GM18511 (cell line): ENCODE measurements around the gene LCN12.

ENCODE experiments used
- ATAC-seq: cut with Tn5 transposase; IDR thresholded peaks from one replicate; pipeline ENCODE4 v1.9.1; 2021; ENCODE audit warnings: mild to moderate bottlenecking, moderate library complexity; ENCODE audit not compliant: unreplicated experiment

LCN12 gene

DNA sequence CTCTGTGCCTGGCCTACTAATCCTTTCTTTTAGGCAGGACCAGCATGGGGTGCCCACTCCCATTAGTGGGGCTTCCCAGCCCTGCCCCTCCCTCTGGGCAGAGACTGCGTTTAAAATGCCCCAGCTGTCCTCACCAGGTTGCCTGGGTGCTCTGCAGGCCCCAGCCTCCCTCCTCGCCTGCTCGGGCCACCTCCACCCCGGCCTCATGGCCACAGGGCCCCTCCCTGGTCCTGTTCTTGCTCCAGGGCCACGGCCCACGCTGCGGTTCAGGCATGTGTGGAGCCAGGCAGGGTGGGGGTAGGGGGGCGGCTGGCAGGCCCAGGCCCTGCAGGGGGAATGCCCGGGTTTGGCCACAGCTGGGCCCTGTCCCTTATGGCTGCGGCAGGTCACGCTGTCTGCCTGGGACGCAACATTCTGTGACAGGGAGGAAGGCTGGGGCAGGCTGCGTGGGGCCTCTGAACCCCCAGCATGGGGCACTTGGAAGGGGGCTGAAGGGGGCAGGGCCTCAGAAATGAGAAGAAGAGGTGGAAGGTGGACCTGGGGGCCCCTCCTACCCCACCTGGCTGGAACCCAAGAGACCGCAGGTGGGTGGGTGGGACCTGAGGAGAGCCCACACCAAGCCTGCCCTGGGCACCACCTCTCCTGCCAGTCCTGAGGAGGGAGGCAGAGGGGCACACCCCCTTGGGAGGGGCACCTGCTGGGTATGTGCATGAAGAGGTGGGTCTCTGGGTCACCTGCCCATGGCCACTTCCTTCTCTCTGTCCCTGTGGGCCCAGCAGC lies at the start of gene LCN12:
TSS of gene LCN12 (plus strand) at position 733 of the 780 bp plus-strand sequence. CDS start 55 bp downstream, outside the sequence.
- no peak for ATAC-seq

DNA sequence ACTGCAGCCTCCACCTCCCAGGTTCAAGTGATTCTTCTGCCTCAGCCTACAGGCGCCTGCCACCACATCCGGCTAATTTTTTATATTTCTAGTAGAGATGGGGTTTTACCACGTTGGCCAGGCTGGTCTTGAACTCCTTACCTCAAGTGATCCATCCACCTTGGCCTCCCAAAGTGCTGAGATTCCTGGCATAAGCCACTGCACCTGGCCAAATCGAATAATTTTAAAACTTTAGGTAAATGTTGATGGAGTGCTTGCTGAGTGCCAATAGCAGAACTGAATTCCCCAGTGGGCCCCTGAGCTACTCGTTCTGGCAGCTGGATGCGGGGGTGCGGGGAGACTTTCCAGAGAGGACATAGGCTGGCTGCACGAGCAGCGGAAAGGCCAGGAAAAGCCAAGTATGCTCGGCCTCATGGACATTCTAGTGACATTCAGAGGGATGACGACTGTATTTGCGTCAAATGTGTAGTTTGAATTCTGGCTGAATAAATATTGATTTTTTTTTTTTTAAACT lies 49.0 kb upstream of the LCN12 start:
- ATAC-seq = no peak

- ATAC-seq = no peak
Observed at GRCh38 chr9:136906266-136906665, 45.8 kb upstream of the LCN12 start.

- ATAC-seq = no peak
Observed at GRCh38 chr9:136907011-136907914, 44.8 kb upstream of the LCN12 start.

- no peak for ATAC-seq
Observed at GRCh38 chr9:136910197-136910900, 41.7 kb upstream of the LCN12 start.

DNA sequence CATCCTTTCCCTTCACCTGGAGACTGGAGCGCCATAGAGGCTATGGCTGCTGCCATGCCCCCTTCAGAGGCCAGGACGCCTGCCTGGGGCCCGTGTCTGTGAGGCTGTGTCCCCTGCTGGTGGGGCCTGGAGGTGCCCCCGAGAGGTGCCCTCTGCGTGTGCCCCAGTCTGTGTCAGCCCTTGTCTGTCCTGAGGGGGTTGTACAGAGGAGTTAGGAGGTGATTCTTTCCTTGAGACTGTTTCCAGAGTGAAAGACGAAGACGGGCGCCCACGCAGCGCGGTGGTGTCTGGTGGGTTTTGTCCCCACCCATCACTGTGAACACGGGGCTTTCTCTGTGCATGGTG lies 41.2 kb upstream of the LCN12 start:
- ATAC-seq = no peak

DNA sequence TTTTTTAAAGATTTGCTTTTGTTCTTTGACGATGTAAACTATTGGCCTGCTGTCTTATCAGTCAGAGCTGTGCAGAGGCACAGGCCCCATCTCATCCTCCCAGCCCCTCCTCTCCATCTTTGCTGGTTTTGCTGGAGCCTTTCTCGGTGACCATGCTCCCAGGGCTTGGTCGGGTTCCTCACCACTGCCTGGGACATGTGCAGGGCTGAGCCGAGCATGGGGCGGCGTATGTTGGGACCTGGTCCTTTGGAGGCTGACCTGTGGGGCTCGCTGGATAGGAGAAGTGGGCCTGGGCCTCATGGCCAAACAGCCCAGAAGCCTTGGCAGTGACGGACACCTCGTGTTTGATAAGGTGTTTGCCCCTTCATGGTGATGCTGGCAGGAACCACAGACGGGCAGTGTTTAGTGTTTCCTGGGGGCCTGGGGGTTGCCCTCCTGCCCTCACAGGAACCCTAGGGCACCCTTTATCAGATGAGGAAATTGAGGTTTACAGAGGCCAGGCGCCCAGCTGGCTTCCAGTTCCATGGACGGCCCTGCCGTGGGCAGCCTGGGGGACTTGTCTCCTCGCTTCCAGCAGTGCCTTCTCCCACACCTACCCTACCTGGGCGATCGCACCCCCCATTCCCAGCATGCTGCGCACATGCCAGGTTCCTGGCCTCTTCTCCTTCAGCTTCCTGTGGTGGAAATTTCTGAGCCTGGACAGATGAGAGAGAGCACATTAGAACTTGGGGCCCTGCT lies 38.2 kb upstream of the LCN12 start:
- ATAC-seq = no peak

- no peak for ATAC-seq
Observed at GRCh38 chr9:136915632-136916329, 36.3 kb upstream of the LCN12 start.

GRCh38 chr9:136916330-136917184 lies 35.5 kb upstream of the LCN12 start:
- ATAC-seq = no peak

- ATAC-seq = no peak
Observed at GRCh38 chr9:136917902-136918301, 34.2 kb upstream of the LCN12 start.

DNA sequence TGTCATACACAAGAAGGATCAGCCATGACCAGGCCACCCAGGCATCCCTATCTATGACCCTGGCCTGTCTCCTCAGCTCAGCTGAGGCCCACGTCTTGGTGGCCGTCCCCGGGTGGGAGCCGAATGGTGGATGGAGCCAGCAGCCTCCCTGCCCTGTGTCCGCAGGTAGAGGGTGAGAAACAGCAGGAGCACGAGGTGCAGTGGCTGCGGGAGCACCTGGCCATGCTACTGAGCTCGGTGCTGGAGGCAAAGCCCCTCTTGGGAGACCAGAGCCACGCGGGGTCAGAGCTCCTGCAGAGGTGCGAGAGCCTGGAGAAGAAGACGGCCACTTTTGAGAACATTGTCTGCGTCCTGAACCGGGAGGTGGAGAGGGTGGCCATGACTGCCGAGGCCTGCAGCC lies 32.0 kb upstream of the LCN12 start:
- no peak for ATAC-seq

GRCh38 chr9:136920734-136921231 lies 31.3 kb upstream of the LCN12 start:
- no peak for ATAC-seq

DNA sequence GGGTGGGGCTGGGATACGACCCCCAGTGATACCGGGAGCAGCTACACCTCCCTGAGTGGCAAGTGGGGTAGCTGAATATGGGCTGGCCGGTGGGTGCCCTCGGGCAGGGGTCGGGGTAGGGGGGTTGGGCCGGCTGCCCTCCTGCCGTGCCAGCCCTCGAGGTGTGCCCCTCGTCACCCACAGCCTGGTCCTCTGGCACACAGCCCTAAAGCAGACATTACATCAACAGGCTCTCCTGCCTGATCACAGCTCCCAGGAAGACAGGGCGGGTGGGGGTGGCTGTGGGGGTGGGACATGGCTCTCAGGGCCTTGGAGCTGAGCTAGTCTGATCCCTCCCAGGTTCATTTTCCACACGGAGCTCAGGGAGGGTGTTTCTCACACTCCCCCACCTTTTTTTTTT lies 30.8 kb upstream of the LCN12 start:
- no peak for ATAC-seq

- ATAC-seq = no peak
Observed at GRCh38 chr9:136921718-136922117, 30.4 kb upstream of the LCN12 start.

DNA sequence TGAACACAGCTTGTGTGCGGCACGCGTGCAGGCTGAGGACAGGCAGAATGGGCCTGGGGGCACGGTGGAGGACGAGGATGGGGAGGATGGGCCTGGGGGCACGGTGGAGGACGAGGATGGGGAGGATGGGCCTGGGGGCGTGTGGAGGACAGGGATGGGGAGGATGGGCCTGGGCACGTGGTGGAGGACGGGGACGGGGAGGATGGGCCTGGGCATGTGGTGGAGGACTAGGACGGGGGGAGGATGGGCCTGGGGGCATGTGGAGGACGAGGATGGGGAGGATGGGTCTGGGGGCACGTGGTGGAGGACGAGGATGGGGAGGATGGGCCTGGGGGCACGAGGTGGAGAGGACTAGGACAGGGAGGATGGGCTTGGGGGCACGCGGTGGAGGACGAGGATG lies 29.5 kb upstream of the LCN12 start:
- no peak for ATAC-seq

DNA sequence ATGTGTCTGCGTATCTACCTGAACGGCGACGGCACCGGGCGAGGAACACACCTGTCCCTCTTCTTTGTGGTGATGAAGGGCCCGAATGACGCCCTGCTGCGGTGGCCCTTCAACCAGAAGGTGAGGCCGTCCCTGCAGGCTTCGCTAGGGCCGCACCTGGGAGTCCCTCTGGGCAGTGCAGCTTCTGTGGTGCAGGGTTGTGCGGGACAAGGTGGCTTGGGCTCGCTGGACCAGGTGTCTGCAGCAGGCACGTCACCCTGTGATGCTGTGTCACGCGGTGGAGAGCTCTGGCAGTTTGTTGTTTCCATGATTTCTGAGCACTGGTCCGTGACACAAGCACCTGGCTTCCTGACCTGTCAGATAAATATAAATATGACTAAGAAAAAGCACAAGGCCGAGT lies 28.2 kb upstream of the LCN12 start:
- ATAC-seq = no peak

DNA sequence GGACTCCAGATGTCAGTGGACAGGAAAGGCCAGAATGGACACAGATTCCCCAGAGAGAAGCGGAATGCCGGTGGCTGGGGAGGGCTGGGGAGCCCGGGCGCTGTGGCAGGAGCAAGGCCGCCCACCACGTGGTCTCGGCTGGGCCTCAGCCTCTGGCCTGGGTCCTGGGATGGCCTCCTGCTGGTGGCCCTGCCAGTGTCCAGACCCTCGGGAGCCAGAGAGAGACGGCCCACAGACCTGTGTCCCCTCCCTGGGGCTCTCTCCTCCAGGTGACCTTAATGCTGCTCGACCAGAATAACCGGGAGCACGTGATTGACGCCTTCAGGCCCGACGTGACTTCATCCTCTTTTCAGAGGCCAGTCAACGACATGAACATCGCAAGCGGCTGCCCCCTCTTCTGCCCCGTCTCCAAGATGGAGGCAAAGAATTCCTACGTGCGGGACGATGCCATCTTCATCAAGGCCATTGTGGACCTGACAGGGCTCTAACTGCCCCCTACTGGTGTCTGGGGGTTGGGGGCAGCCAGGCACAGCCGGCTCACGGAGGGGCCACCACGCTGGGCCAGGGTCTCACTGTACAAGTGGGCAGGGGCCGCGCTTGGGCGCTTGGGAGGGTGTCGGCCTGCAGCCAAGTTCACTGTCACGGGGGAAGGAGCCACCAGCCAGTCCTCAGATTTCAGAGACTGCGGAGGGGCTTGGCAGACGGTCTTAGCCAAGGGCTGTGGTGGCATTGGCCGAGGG lies 26.5 kb upstream of the LCN12 start:
- no peak for ATAC-seq

DNA sequence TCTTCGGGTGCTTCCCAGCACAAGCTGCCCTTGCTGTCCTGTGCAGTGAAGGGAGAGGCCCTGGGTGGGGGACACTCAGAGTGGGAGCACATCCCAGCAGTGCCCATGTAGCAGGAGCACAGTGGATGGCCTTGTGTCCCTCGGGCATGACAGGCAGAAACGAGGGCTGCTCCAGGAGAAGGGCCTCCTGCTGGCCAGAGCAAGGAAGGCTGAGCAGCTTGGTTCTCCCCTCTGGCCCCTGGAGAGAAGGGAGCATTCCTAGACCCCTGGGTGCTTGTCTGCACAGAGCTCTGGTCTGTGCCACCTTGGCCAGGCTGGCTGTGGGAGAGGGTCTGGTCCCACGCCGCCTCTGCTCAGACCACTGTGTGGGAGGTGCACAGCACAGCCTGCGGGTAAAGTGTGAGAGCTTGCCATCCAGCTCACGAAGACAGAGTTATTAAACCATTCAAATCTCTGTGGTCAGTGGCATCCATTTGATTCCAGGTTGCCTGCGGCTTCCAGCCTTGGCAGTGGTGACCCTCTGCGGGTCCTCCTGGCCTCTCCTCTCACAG lies 25.8 kb upstream of the LCN12 start:
- no peak for ATAC-seq
